Loucy (cell line): ENCODE measurements around the gene PM20D1.
A peak's percentile ranks its signal among the peaks of the same experiment; 100 is the strongest.

Source experiments
- H2AFZ ChIP-seq: fragments of 200-600 bp; sonication (generic); 2 replicates; pipeline ENCODE4 v1.6.0; 2016; ENCODE audit warnings: antibody characterized with exemption, mild to moderate bottlenecking, low read length, moderate library complexity
- H3F3A ChIP-seq: fragments of 200-600 bp; 2 replicates; pipeline ENCODE4 v1.6.0; 2016; ENCODE audit warnings: antibody characterized with exemption, low read depth, mild to moderate bottlenecking
- H3K27me3 ChIP-seq: fragments of 200-600 bp; sonication (generic); 2 replicates; pipeline ENCODE4 v1.6.1; 2014; ENCODE audit warnings: low read length, mild to moderate bottlenecking; ENCODE audit not compliant: insufficient read depth, poor library complexity, severe bottlenecking
- H3K36me3 ChIP-seq: fragments of 200-600 bp; sonication (generic); 2 replicates; pipeline ENCODE4 v1.6.1; 2016; ENCODE audit warnings: low read length; ENCODE audit not compliant: insufficient read depth
- H3K4me1 ChIP-seq: fragments of 200-600 bp; sonication (generic); 2 replicates; pipeline ENCODE4 v1.5.1; 2014; ENCODE audit warnings: low read length, mild to moderate bottlenecking; ENCODE audit not compliant: insufficient read depth, poor library complexity, severe bottlenecking
- H3K4me2 ChIP-seq: fragments of 200-600 bp; sonication (generic); 2 replicates; pipeline ENCODE4 v1.6.0; 2014; ENCODE audit warnings: antibody characterized with exemption, low read length, low read depth, mild to moderate bottlenecking; ENCODE audit not compliant: poor library complexity, severe bottlenecking
- H3K4me3 ChIP-seq: fragments of 200-600 bp; sonication (generic); 2 replicates; pipeline ENCODE4 v1.5.1; 2014; ENCODE audit warnings: low read length, mild to moderate bottlenecking, mixed read lengths; ENCODE audit not compliant: poor library complexity, severe bottlenecking
- H3K79me2 ChIP-seq: fragments of 200-600 bp; sonication (generic); 2 replicates; pipeline ENCODE4 v1.6.1; 2014; ENCODE audit warnings: low read length; ENCODE audit not compliant: insufficient read depth
- H3K9ac ChIP-seq: fragments of 200-600 bp; sonication (generic); 2 replicates; pipeline ENCODE4 v1.6.0; 2014; ENCODE audit warnings: mild to moderate bottlenecking, low read depth, low read length, moderate library complexity; ENCODE audit not compliant: poor library complexity, severe bottlenecking
- H3K9me2 ChIP-seq: fragments of 200-600 bp; sonication (generic); replicated peaks from 2 replicates; pipeline ENCODE4 v1.6.1; 2016; ENCODE audit warnings: low read depth, low read length, mixed read lengths
- H3K9me3 ChIP-seq: fragments of 200-600 bp; sonication (generic); 2 replicates; pipeline ENCODE4 v1.6.1; 2014; ENCODE audit warnings: mild to moderate bottlenecking, antibody characterized with exemption, low read length, low read depth; ENCODE audit not compliant: insufficient read depth
- H4K20me1 ChIP-seq: fragments of 200-600 bp; sonication (generic); 2 replicates; pipeline ENCODE4 v1.6.0; 2014; ENCODE audit warnings: antibody characterized with exemption, low read length, mild to moderate bottlenecking; ENCODE audit not compliant: insufficient read depth, poor library complexity, severe bottlenecking
- CTCF ChIP-seq: fragments of 200-600 bp; sonication (generic); conservative IDR thresholded peaks from 2 replicates; pipeline ENCODE4 v1.5.1; 2014; ENCODE audit warnings: mild to moderate bottlenecking, antibody characterized with exemption, low read length
- EZH2phosphoT487 ChIP-seq: fragments of 200-600 bp; IDR thresholded peaks from 2 replicates; pipeline ENCODE4 v1.6.1; 2018; ENCODE audit warnings: antibody characterized with exemption, mild to moderate bottlenecking, moderate library complexity, borderline replicate concordance

Gene PM20D1

GRCh38 chr1:205817364-205817763 is 32.6 kb downstream of the PM20D1 start:
- TF ChIP-seq CTCF (no peak), EZH2phosphoT487 (no peak)
- peaks cover 11% of the 10 kb centered on the region for H3K4me1 ChIP-seq

GRCh38 chr1:205813755-205814058 is 36.2 kb downstream of the PM20D1 start:
- TF ChIP-seq CTCF (no peak), EZH2phosphoT487 (no peak)
- H4K20me1 ChIP-seq, result peaks cover 29% of the 10 kb centered on the region
- peak overlapping the region; percentile 87 for H3K4me3 ChIP-seq
- H3F3A ChIP-seq, result no peaks in the 10 kb centered on the region
- H3K9me3 ChIP-seq, result no peaks in the 10 kb centered on the region
- peaks cover 46% of the 10 kb centered on the region for H3K79me2 ChIP-seq
- peaks cover 48% of the 10 kb centered on the region for H3K4me1 ChIP-seq
- peak overlapping the region; percentile 87 for H3K9ac ChIP-seq
- no peaks in the 10 kb centered on the region for H3K36me3 ChIP-seq
- no peaks in the 10 kb centered on the region for H3K9me2 ChIP-seq
- peak overlapping the region; percentile 96 for H3K4me2 ChIP-seq
- peak overlapping the region; percentile 91 for H2AFZ ChIP-seq
- no peaks in the 10 kb centered on the region for H3K27me3 ChIP-seq

More at GRCh38 chr1:205817364-205817763, 32.6 kb downstream of the PM20D1 start:
- Histone ChIP-seq H3K36me3 (no peaks in the 10 kb centered on the region), H3K9ac (no peak overlapping the region), H3F3A (no peaks in the 10 kb centered on the region), H3K4me2 (no peak overlapping the region), H3K4me3 (no peak overlapping the region), H3K79me2 (peaks cover 10% of the 10 kb centered on the region), H3K9me2 (0 out of 2 replicates have a peak, but pooled peaks cover 7% of the 10 kb centered on the region), H3K9me3 (no peaks in the 10 kb centered on the region), H3K27me3 (no peaks in the 10 kb centered on the region), H2AFZ (no peak overlapping the region), H4K20me1 (peaks cover 1% of the 10 kb centered on the region)

DNA sequence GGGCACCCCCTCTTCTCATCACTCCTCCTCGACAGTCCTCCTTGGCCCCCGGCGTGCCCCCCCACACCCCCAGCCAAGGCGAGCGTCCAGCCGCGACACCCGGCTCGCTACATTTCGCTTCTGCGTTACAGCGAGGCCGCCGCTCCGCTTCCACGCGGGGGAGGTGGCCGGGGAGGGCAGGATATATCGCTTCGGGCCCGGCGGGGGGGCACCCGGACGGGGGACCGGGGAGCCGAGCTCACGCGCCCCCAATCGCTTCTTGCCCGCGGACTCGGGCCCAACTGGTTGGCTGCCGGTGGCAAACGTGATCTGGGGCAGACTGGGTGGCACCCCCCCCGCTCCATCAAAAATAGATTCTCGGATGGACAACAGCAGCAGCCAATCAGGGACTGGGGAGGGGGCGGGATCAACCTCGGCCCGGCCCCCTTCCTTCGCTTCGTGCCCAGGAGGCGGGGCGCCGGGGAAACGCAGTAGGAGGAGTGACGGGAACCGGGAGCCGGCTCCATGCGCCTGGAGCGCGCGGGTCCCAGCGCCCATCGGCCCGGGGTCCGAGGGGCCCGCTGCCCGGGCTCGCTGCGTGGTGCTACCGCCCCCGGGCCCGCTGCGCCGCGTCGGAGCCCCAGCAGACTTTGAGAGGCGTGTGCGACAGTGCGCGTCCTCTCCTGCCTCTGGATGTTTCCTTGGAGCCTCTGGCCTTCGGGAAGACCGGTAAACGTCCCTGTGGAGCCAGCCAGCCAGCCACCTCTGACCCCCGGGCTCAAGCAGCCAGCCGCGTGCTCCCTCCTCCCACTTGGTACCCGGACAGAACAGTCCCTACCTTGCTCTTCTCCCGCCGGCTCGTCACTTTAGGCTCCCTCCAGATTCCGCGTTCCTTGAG is 36.8 kb downstream of the PM20D1 start, which contains the start of gene SLC41A1:
Gene SLC41A1 (minus strand): TSS at position 321 of the 877 bp plus-strand sequence. CDS start 2,757 bp downstream, outside the sequence.
- no peaks in the 10 kb centered on the region for H3K9me3 ChIP-seq
- no peak for TF ChIP-seq CTCF
- TF ChIP-seq EZH2phosphoT487, result no peak
- H3K4me1 ChIP-seq, result peaks cover 54% of the 10 kb centered on the region
- H3K9ac ChIP-seq, result peak within 1 kb of the TSS; percentile 87
- no peaks in the 10 kb centered on the region for H3F3A ChIP-seq
- peak within 1 kb of the TSS; percentile 87 for H3K4me3 ChIP-seq
- peaks cover 52% of the 10 kb centered on the region for H3K79me2 ChIP-seq
- no peaks in the 10 kb centered on the region for H3K36me3 ChIP-seq
- peaks cover 35% of the 10 kb centered on the region for H4K20me1 ChIP-seq
- peak within 1 kb of the TSS; percentile 91 for H2AFZ ChIP-seq
- peak within 1 kb of the TSS; percentile 96 for H3K4me2 ChIP-seq
- H3K27me3 ChIP-seq, result no peaks in the 10 kb centered on the region
- no peaks in the 10 kb centered on the region for H3K9me2 ChIP-seq
